HUES64 (cell line): ENCODE results near the gene TMUB2.

Experiments used
- H3K27ac ChIP-seq: 2 replicates; pipeline ENCODE4 v1.7.0; 2013; ENCODE audit warnings: low read depth, low read length, inconsistent platforms
- H3K27me3 ChIP-seq: 2 replicates; pipeline ENCODE4 v1.6.1; 2013; ENCODE audit warnings: mild to moderate bottlenecking, low read length; ENCODE audit not compliant: insufficient read depth
- H3K36me3 ChIP-seq: 2 replicates; pipeline ENCODE4 v1.6.1; 2013; ENCODE audit warnings: mild to moderate bottlenecking, low read length; ENCODE audit not compliant: insufficient read depth
- H3K4me1 ChIP-seq: 2 replicates; pipeline ENCODE4 v1.6.1; 2013; ENCODE audit warnings: mild to moderate bottlenecking, low read length, moderate library complexity; ENCODE audit not compliant: insufficient read depth
- H3K4me3 ChIP-seq: 2 replicates; pipeline ENCODE4 v1.5.1; 2013; ENCODE audit warnings: mild to moderate bottlenecking, low read length, moderate library complexity
- H3K9ac ChIP-seq: 2 replicates; pipeline ENCODE4 v1.6.1; 2013; ENCODE audit warnings: mild to moderate bottlenecking, low read depth, low read length
- H3K9me3 ChIP-seq: 2 replicates; pipeline ENCODE4 v1.6.1; 2013; ENCODE audit warnings: low read depth, low read length; ENCODE audit not compliant: insufficient read depth
- WGBS: fragments of 150-250, 120-280 bp; methylation state at CpG from one replicate; pipeline ENCODE4 v1.1.7; 2013; ENCODE audit warnings: missing lambda C conversion rate; 5-methylcytosine and 5-hydroxymethylcytosine counted together

TMUB2 gene

GRCh38 chr17:44206825-44207155, 20.0 kb downstream of the TMUB2 start:
- H3K36me3 ChIP-seq: peaks cover 46% of the 10 kb centered on the region
- H3K4me1 ChIP-seq: peaks cover 4% of the 10 kb centered on the region; the same call in 1 of the 2 replicates
- H3K27ac ChIP-seq: no peak overlapping the region
- no peaks in the 10 kb centered on the region for H3K9me3 ChIP-seq
- no peak overlapping the region for H3K9ac ChIP-seq
- WGBS: 94% methylated on average over 5 of the region's 6 CpGs
- no peaks in the 10 kb centered on the region for H3K27me3 ChIP-seq
- no peak overlapping the region for H3K4me3 ChIP-seq

- Histone ChIP-seq H3K36me3 (peaks cover 47% of the 10 kb centered on the region), H3K9me3 (no peaks in the 10 kb centered on the region)
- whole genome bisulfite sequencing: 93% methylated on average over 15 of the region's 17 CpGs
Observed at GRCh38 chr17:44207319-44207718, 20.5 kb downstream of the TMUB2 start.

GRCh38 chr17:44207743-44208142, 21.0 kb downstream of the TMUB2 start:
- no peak overlapping the region for H3K9ac ChIP-seq
- H3K36me3 ChIP-seq: peaks cover 50% of the 10 kb centered on the region
- WGBS: 92% methylated on average over 5 of the region's 5 CpGs

More at GRCh38 chr17:44207319-44207718, 20.5 kb downstream of the TMUB2 start:
- Histone ChIP-seq H3K27ac (no peak overlapping the region), H3K4me3 (no peak overlapping the region), H3K4me1 (peaks cover 4% of the 10 kb centered on the region; the same call in 1 of the 2 replicates), H3K9ac (no peak overlapping the region), H3K27me3 (no peaks in the 10 kb centered on the region)

GRCh38 chr17:44209786-44210341, 23.1 kb downstream of the TMUB2 start:
- Histone ChIP-seq H3K27me3 (no peaks in the 10 kb centered on the region), H3K36me3 (peaks cover 70% of the 10 kb centered on the region), H3K9me3 (no peaks in the 10 kb centered on the region), H3K27ac (peak overlapping the region; percentile 12; the same call in 1 of the 2 replicates), H3K9ac (no peak overlapping the region), H3K4me1 (no peaks in the 10 kb centered on the region), H3K4me3 (no peak overlapping the region)
- WGBS: 89% methylated on average over 11 of the region's 11 CpGs

More at GRCh38 chr17:44207743-44208142, 21.0 kb downstream of the TMUB2 start:
- H3K27ac ChIP-seq: no peak overlapping the region
- peaks cover 4% of the 10 kb centered on the region; the same call in 1 of the 2 replicates for H3K4me1 ChIP-seq
- no peaks in the 10 kb centered on the region for H3K9me3 ChIP-seq
- H3K27me3 ChIP-seq: no peaks in the 10 kb centered on the region
- no peak overlapping the region for H3K4me3 ChIP-seq

- Histone ChIP-seq H3K27ac (peak overlapping the region; percentile 63; the same call in 1 of the 2 replicates), H3K27me3 (no peaks in the 10 kb centered on the region), H3K36me3 (peaks cover 77% of the 10 kb centered on the region), H3K9ac (no peak overlapping the region), H3K4me1 (no peaks in the 10 kb centered on the region), H3K4me3 (no peak overlapping the region), H3K9me3 (no peaks in the 10 kb centered on the region)
- WGBS: 46% methylated on average over 64 of the region's 64 CpGs
Observed at GRCh38 chr17:44210342-44211192, 23.8 kb downstream of the TMUB2 start.

- no peak overlapping the region for H3K9ac ChIP-seq
Observed at GRCh38 chr17:44211281-44212265, 24.8 kb downstream of the TMUB2 start.

GRCh38 chr17:44212507-44213402, 26.0 kb downstream of the TMUB2 start:
- WGBS: 93% methylated on average over 31 of the region's 31 CpGs
- Histone ChIP-seq H3K9me3 (no peaks in the 10 kb centered on the region), H3K36me3 (peaks cover 82% of the 10 kb centered on the region), H3K27me3 (no peaks in the 10 kb centered on the region), H3K27ac (no peak overlapping the region), H3K9ac (no peak overlapping the region), H3K4me3 (no peak overlapping the region), H3K4me1 (peaks cover 3% of the 10 kb centered on the region; the same call in 1 of the 2 replicates)

More at GRCh38 chr17:44211281-44212265, 24.8 kb downstream of the TMUB2 start:
- Histone ChIP-seq H3K4me1 (no peaks in the 10 kb centered on the region), H3K27me3 (no peaks in the 10 kb centered on the region), H3K27ac (peak overlapping the region; percentile 63; the same call in 1 of the 2 replicates), H3K36me3 (peaks cover 87% of the 10 kb centered on the region), H3K4me3 (no peak overlapping the region), H3K9me3 (no peaks in the 10 kb centered on the region)
- WGBS: 94% methylated on average over 30 of the region's 30 CpGs

GRCh38 chr17:44213403-44214229, 26.8 kb downstream of the TMUB2 start:
- H3K4me1 ChIP-seq: peaks cover 5% of the 10 kb centered on the region; the same call in 1 of the 2 replicates
- peaks cover 74% of the 10 kb centered on the region for H3K36me3 ChIP-seq
- no peak overlapping the region for H3K27ac ChIP-seq
- no peaks in the 10 kb centered on the region for H3K27me3 ChIP-seq
- no peak overlapping the region for H3K9ac ChIP-seq
- H3K9me3 ChIP-seq: no peaks in the 10 kb centered on the region
- 94% methylated on average over 15 of the region's 15 CpGs for WGBS
- H3K4me3 ChIP-seq: no peak overlapping the region

GRCh38 chr17:44214230-44214494, 27.4 kb downstream of the TMUB2 start:
- H3K27me3 ChIP-seq: no peaks in the 10 kb centered on the region
- 97% methylated on average over 1 of the region's 1 CpG for WGBS
- no peak overlapping the region for H3K4me3 ChIP-seq
- H3K36me3 ChIP-seq: peaks cover 68% of the 10 kb centered on the region
- H3K9me3 ChIP-seq: no peaks in the 10 kb centered on the region
- H3K9ac ChIP-seq: no peak overlapping the region
- no peak overlapping the region for H3K27ac ChIP-seq
- H3K4me1 ChIP-seq: peaks cover 5% of the 10 kb centered on the region; the same call in 1 of the 2 replicates
